GM12801 (cell line): Measurements from ENCODE around the gene TRIM40.

Experiments
- TF ChIP-seq, protein P1 (sequence below): IDR thresholded peaks from one replicate; pipeline ENCODE4 v1.5.1; 2011; ENCODE audit warnings: control low read depth; ENCODE audit not compliant: insufficient read length; ENCODE audit errors: extremely low read depth

The TRIM40 gene

DNA sequence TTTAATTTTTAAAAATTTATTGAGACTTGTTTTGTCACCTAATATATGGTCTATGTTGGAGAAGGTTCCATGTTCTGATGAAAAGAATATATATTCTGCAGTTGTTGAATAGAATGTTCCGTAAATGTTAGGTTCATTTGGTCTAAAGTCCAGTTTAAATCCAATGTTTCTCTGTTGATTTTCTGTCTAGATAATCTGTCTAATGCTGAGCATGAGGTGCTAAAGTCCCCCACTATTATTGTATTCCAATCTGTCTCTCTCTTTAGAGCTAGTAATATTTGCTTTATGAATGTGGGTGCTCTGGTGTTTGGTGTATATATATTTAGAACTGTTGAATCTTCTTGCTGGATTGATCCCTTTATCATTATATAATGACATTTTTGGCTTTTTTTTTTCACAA is 42.9 kb downstream of the TRIM40 start:
- TF ChIP-seq, protein P1, sequence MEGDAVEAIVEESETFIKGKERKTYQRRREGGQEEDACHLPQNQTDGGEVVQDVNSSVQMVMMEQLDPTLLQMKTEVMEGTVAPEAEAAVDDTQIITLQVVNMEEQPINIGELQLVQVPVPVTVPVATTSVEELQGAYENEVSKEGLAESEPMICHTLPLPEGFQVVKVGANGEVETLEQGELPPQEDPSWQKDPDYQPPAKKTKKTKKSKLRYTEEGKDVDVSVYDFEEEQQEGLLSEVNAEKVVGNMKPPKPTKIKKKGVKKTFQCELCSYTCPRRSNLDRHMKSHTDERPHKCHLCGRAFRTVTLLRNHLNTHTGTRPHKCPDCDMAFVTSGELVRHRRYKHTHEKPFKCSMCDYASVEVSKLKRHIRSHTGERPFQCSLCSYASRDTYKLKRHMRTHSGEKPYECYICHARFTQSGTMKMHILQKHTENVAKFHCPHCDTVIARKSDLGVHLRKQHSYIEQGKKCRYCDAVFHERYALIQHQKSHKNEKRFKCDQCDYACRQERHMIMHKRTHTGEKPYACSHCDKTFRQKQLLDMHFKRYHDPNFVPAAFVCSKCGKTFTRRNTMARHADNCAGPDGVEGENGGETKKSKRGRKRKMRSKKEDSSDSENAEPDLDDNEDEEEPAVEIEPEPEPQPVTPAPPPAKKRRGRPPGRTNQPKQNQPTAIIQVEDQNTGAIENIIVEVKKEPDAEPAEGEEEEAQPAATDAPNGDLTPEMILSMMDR: no peak

DNA sequence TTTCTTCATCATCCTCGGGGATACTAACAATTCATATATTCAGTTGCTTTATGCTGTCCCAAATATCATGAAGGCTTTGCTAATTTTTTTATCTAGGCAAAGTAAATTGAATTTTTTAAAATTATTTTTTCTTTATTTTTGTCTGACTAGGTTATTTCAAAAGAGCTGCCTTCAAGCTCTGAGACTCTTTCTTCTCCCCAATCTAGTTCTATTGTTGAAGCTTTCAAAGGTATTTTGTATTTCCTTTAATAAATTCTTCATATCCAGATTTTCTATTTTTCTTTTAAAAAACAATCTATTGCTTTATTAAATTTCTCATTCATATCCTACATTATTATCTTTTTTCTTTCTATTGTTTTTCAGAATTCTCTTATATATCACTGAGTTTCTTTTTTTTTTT is 44.2 kb downstream of the TRIM40 start:
- TF ChIP-seq, protein P1: no peak

DNA sequence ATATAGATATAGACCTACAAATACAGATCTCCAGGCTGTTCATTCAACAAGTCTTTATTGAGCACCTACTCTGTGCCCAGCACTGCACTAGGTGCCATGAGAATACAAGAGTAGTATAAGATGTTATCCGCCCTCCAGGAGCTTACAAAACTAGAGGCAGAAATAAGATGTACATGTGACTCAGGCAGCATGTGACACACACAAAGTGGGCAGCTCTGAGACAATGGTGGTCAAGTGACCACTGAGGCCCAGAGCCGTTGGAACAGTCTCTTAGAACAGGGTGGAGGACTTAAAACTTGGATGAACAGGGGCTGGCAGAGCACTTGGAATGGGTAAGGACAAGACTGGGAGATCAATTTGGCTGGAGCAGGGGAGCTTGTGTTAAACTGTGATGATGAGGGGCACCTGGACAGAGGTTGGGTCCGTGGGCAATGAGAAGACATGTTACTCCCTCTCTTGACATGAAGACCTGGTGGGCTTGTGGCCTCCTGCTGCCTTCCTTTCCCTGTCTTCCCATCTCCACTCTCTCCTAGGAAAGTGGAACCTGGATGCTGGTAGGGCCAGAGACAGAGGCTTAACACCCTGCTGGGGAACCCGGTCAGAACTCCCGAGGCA is 48.6 kb downstream of the TRIM40 start:
- TF ChIP-seq, protein P1: no peak

DNA sequence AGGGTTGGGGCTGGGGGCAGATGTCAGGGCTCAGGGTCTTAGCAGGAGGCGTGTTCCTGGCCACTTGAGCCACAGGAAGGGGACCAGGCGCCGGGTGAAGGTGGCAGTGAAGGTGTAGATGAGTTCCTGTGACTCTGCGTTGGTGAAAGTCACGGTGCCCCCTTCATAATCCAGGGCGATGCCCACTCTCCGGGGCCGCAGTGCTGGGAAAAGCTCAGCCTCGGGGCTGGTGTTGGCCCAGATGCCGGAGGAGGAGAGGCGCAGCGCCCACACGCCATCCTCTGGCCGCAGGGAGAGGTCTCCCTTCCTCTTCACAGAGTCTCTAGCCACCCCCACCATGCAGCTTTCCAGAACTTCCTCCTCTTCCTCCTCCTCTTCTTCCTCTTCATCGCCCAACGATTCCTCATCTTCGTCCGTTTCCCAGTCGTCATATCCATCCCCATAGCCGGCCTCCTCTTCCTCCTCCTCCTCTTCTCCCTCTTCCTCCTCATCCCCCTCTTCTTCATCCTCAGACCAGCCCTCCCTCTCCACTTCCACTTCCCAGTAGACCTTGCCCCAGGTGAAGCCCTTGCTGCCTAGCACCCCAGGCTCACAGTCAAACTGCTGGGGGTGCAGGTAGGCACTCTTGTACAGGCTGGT is 50.0 kb downstream of the TRIM40 start:
- TF ChIP-seq, protein P1: no peak

DNA sequence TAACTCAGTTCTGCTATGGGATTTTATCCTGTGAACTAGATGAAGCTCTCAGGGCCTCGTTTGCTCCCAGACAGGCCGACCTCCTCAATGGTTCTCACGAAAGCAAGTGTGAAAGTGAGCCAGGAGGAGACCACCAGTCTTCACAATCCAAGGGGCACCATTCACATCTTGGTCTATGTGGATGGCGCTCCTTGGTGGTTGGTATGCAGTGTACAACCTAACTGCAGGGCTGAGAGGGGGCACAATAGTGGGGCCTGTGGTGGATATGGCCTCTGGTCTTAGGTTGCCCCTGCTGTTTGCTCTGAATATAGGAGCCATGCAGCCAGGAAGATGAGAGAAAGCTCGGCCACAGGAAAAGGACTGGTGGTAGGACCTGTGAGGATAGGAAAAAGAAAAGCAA is 52.6 kb downstream of the TRIM40 start:
- TF ChIP-seq, protein P1: no peak

DNA sequence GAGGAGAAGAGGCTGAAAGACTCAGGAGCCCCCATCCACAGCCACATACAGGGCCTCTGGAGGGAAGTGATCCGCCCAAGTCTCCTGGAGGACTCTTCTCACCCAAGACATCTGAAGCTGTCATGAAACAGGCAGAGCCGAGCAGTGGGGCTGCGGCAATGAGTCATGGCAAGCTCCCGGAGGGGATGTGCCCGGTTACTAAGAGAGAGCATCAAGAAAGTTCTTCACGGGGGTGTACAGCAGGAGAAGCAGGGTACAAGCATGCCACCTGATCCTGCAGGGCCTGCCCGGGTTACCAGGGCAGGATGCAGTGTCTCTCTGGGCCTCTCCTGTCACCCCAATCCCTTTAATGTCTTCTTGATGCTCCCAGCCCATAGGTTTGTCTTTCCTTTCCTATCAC is 56.1 kb downstream of the TRIM40 start:
- TF ChIP-seq, protein P1: no peak

DNA sequence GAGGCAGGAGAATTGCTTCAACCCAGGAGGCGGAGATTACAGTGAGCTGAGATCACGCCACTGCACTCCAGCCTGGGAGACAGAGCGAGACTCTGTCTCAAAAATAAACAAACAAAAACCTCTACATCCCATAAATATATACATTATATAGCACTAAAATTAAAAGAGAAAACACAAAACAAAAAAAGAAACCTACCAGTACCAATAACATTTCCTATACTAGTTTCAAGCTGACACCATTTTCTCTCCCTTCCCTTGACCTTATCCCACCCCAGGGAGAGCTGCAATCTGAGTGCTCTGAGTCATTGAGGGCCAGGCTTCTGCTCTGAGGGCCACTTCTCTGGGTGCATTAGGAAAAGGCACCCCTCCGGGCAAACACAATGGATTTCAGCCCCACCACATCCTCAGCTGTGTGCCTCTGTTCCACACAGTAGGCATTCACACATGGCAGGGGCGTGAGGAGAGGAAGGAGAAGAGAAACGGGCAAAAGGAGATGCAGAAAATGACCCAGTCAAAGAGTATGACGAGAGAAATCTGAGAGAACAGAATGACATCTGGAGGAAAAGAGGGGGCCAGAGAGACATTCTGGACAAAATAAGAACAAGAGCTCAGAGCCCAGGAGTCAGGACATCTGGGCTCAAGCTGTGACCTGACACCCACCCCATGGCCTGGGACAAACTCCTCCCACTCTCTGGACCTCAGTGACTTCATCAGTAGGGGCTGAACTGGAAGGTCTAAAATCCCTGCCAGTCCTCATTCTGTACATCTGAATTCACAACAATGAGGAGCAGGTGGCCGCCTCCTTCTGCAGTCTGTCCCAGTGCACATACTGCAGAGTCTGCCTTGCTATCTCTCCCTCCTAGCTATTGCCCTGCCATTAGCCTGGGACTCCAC is 59.1 kb downstream of the TRIM40 start:
- TF ChIP-seq, protein P1: no peak
